H4 (cell line): ENCODE measurements around the gene GARIN5B. TPM values are rescaled to one million over a fixed set of nuclear protein-coding genes. Genes with fewer than 3 reads are reported as not detected.
"Not testable (repeated sequence)": the region's sequence is repeated elsewhere in the genome, so short reads cannot be mapped to it uniquely, and the experiment has no call there.

ENCODE experiments used
- DNase-seq: peaks from one replicate; pipeline ENCODE4 v3.0.0-alpha.2; 2015; ENCODE audit warnings: low spot score
- total RNA-seq: library from RNA; depleted of rRNA; stranded (reverse); fragments of >200 nt; shearing (Covaris generic); gene quantifications from 2 replicates; pipeline ENCODE4 v1.2.3, GENCODE V29; 2014; rRNA removed

Gene GARIN5B
- not detected in 2 replicates for total RNA-seq

DNA sequence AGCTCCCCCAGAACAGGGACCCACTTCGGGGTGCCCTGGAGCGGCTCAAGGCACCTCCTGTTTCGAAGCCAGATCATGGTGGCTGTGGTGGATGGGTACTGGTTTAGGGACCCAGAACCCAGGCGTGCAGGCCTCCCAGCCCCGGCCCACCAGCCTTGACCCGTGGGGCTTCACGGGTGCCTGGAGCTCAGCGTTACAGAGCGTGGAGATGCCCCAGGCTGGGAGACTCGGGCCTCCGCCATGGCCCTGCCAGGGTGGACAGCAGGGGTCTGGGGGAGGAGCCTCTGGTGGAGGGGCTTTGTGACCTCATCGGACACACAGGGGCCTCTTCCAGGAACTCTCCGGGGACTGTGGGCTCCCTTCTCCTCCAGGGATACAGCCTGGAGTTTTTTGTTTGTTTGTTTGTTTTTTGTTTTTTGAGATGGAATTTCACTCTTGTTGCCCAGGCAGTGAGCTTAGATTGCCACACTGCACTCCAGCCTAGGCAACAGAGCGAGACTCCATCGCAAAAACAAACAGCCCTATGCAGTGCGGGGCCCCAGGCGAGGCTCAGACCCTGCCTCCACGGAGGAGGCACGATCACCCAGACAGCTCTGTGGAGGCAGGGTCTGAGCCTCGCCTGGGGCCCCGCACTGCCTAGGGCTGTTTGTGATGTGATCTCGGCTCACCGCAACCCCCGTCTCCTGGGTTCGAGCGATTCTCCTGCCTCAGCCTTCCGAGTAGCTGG is at the start of gene GARIN5B:
Gene GARIN5B, minus strand, starts transcription at position 271 of the 727 bp plus-strand sequence. Its CDS starts 194 bp downstream, at position 77.
- no peak for DNase-seq

DNA sequence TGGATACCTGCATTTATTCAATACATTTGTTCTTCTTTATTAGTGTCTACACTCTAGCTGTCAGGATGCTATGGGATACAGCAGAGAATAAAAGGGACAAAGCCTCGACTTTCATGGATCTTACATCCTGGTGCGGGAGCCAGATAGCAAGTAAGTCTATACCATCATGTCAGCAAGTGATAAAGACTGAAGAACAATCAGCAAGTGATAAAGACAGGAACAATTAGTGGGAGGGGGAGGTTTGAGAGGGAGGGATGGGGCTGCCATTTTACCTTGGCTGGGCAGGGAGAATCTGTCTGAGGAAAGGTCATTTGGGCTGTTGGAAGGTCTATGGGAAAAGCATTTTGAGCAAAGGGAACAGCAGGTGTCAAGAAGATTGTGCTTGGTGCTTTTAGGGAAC is 47.1 kb upstream of the GARIN5B start:
- no peak for DNase-seq

GRCh38 chr19:55409179-55409578 is 46.1 kb upstream of the GARIN5B start:
- not testable (repeated sequence) for DNase-seq

DNA sequence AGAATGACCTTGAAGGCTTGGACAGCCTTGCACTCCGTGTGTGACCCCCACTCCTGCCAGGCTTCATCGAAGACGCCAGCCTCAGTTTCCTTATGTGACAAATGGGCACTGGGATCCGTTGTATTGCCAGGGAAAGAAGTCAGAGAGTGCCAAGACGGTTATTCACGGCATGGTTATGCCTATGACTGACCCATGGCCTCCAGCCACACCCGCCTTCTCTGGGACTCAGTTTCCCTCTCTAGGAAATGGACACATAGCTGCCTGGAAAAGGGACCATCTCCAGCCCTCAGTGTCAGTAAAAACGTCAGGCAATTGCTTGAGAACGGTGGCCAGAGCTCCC is 45.4 kb upstream of the GARIN5B start:
- DNase-seq = no peak

DNA sequence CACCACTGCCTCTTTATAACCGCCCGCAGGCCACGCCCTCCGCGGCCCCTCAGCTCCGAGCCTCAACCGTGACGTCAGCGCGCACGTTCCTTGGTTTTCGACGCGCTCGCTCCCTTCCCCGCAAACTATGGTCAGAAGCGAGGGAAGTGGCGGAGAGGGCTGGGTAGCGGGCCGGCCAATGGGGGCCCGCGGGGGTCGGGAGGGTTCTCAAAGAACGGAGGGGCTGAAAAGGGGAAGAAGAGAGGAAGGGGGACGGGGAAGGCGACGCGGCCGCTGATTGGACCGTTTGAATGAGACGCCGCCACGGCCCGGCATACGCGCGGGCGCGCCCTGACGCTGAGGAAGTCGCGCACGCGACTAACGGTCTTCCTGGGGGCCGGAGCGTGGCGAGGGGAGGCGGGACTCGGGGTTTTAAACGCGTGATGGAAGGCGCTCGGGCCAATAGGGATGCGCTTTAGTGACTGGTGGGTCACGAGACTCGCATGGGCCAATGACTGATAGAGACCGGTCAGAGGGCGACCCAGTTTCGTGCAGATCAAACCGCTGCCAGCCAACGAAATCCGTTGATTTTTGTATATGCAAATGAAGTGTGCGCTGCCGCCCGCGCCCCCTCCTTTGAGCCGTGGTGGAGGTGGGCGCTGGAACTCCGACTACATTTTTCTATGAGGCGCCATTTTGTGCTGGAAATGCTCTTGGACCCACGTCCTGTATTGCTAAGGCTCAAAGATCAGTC is 44.9 kb upstream of the GARIN5B start:
- peak; percentile 100 for DNase-seq

DNA sequence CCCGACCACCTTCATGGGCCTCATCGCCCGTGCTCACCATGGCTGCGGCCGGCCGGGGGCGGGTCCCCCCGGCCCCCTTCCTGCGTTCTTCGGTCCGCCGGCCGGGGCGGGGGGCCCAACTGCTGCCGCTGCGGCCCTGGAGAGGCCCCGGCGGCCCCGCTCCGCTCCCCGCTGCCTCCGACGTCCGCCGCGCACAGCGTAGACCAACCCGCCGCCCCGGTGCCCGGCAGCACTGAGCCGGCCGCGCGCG is 44.4 kb upstream of the GARIN5B start, which contains the start of gene UBE2S:
Gene UBE2S, minus strand, starts transcription at position 239 of the 250 bp plus-strand sequence. Its CDS starts 199 bp downstream, at position 40.
- DNase-seq = not testable (repeated sequence)

DNA sequence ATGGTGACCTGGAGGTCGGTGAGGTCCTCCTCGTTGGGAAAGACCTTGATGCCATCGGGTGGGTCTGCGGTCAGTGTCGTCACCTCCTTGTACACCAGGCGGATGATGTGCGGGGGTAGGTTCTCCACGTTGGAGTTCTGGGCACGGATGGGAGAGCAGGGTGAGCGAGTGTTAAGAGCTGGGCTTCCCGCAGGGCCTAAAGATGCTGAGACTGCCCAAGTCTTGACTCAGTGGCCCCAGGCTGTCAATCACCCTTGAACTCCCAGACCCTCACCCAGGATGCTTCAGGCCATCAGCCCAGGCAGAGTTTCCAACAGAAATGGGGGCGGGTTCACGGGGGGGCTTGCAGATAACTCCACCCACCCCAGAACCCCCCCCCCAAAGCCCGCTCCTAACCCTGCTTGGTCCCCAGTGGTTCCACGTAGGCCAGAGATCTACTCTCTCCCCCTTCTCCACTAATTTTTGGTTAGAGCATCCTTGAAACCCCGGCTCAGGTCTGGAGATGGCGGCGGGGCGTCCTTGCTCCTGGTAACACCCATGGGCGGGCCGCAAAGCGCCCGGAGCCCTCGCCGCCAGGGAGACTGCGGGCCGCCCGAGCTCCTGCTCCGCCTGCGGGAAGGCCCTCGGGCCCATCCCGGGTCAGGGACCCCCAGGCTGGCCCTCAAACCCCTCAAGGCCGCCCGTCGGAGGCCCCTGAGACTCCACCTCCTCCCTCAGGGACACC is 43.9 kb upstream of the GARIN5B start:
- DNase-seq = no peak

DNA sequence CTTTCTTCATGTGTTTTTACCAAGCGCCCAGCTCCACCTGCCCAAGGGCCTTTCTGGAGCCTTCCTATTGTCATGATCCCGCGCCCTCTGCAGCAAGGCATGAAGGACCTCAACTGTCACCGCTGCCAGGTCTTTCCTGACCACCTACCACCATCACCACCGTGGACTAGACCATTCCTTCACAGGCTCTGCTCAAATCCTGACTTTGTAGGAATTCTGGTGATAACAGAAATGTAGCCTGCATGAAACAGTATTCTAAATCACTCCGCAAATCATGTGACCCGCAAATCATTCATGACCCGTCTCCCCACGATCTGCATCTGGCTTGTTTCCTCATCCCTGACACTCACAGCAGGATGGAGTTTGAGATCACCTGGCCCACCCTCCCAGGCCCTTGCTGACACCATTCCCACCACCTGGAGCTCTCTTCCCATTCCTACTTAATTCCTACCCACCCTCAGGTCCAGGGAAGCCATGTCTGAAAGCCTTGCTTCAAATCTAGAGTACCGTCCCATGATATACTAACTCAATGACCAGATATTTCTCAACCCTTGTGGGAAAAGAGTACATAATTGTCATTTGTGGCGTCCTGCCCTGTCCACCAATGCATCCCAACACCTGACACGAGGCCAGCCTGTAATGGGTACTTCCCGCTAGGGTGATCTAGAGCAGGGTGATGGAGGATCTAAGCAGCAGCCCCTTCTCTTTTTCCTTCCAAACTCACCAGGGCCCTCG is 43.2 kb upstream of the GARIN5B start:
- no peak for DNase-seq

GRCh38 chr19:55405638-55406037 is 42.6 kb upstream of the GARIN5B start:
- no peak for DNase-seq

DNA sequence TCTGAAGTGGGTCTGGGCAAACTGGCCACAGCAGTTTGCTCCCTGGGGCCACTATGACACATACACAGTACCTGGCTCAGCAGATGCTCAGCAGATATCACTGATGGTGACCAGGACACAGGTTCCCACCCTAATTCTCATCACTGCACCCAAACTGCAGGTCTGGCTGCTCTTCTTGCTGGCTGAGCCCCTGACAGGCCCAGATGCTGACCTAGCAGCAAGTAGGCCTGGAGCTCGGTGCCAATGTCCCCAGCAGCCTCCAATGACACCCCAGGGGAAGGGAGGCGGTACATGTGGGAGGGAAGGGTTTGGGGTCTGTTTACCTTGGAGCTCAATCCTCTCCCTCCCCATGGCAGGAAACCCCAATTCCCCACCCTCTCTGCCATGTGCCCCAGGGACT is 39.4 kb upstream of the GARIN5B start:
- no peak for DNase-seq

DNA sequence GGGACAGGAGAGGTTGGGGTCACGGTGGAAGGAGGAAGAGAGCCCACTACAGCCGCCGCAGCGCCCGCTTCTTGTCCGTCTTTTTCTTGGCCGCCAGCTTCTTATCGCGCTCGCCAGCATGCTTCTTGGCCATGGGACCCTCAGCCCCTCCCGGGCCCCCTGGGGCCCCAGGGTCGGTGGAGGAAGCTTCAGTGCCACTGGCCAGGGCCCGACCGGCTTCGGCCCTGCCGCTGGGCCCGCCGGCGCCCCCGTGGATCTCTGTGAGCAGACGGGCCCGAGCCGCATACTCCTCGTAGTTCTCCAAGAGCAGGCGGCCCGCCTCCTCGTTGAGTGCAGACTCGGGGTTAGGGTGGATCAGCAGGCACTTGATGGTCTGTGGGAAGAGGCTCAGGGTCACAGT is 38.3 kb upstream of the GARIN5B start:
- DNase-seq = not testable (repeated sequence)

- no peak for DNase-seq
Measured at GRCh38 chr19:55400281-55401087, 37.4 kb upstream of the GARIN5B start.

GRCh38 chr19:55398200-55398925 is 35.3 kb upstream of the GARIN5B start:
- DNase-seq = no peak

DNA sequence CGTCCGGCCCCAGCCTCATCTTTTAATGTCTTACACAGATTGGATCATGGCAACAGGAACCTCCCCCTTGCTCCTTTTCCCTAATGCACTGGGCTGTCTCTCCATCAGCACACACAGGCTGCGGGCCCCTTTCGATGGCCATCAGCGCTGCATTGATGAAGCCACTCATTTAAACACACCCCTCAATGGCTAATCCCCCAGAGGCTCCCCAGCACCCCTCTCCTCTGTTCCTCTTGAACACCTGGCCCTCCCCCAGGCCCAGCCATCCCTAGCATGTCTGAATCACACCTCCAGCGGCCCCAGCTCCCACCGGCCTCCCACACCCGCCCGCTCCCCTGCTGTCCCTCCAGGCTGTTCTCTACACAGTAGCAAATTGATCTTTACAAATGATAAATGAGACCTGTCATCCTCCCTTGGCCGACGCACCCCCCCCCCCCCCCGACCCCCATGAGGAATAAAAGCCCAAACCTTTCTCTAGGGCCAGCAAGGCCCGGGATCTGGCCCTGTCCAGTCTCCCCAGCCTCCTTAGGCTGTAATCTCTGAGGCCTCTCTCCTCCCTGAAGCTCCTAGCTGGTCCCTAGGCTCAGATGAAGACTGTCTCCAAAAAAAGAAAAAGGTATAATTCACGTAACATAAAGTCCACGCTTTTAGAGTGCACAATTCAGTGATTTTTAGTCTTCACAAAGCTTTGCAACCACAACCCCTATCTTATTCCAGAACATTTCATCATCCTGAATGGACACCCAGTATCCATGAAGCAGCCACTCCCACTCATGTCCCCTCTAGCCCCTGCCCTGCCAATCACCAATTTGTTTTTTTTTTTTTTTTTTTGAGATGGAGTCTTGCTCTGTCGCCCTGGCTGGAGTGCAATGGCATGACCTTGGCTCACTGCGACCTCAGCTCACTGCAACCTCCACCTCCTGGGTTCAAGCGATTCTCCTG is 30.0 kb upstream of the GARIN5B start:
- DNase-seq = no peak

GRCh38 chr19:55391702-55392615 is 28.9 kb upstream of the GARIN5B start:
- DNase-seq = no peak

GRCh38 chr19:55391191-55391670 is 28.2 kb upstream of the GARIN5B start:
- no peak for DNase-seq

DNA sequence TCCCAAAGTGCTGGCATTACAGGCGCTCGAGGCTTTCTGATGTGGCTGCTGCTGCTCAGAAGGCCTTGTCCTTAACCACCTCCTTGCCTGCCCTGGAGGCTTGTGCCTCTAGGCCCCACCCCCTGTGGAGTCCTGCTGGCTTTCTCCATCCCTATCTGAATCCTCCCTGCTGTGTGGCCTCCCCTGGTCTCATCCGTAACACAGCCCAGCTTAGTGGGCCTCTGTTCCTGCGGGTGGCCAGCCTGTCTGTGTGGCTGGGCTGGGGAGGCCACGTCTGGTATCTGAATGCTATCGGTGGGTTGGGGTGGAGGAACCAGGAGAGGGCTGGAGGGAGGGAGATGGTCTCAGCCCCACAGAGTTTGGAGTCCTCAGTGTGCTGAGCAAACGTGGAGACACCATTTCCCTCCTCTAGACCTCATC is 27.4 kb upstream of the GARIN5B start:
- DNase-seq = no peak
